ENCODE data around the gene RAB11FIP4. TPM values are rescaled to one million over a fixed set of nuclear protein-coding genes. Genes with fewer than 3 reads are reported as not detected.

RAB11FIP4 gene
- total RNA-seq, 1 experiment from 2014 or later, result 54.9 TPM

GRCh38 chr17:31549525-31550388 is 158.3 kb downstream of the RAB11FIP4 start (continued):
- TF ChIP-seq STAT6 (CRISPR knock-in tag; conservative IDR thresholded peaks at IDR 0.05; ENCODE audit: low read depth) (no peak), IRF1 (CRISPR knock-in tag; IDR thresholded peaks at IDR 0.05) (0 out of 2 replicates have a peak, but pooled peaks have one; percentile 15), ZNF532 (CRISPR knock-in tag; IDR thresholded peaks at IDR 0.05; ENCODE audit: borderline replicate concordance) (no peak), ZNF232 (CRISPR knock-in tag; IDR thresholded peaks at IDR 0.05) (peak; percentile 55; the same call in 1 of the 2 replicates), ETV6 (CRISPR knock-in tag; IDR thresholded peaks at IDR 0.05) (peak; percentile 96), E2F5 (CRISPR knock-in tag; IDR thresholded peaks at IDR 0.05) (peak; percentile 59; the same call in 1 of the 2 replicates), HMGA2 (CRISPR knock-in tag; IDR thresholded peaks at IDR 0.05) (no peak), FOXP1 (CRISPR knock-in tag; IDR thresholded peaks at IDR 0.05; ENCODE audit: borderline replicate concordance) (peak; percentile 32; the same call in 1 of the 2 replicates), GTF2I (CRISPR knock-in tag; conservative IDR thresholded peaks at IDR 0.05) (no peak), NFE2L1 (CRISPR knock-in tag; IDR thresholded peaks at IDR 0.05) (peak; percentile 30; the same call in 1 of the 2 replicates), NFATC4 (CRISPR knock-in tag; IDR thresholded peaks at IDR 0.05) (no peak), IRF2 (CRISPR knock-in tag; IDR thresholded peaks at IDR 0.05; ENCODE audit: borderline replicate concordance, low read depth) (no peak), SMAD4 (CRISPR knock-in tag; IDR thresholded peaks at IDR 0.05) (no peak), USF1 (CRISPR knock-in tag; IDR thresholded peaks at IDR 0.05) (peak; percentile 9; the same call in 1 of the 2 replicates), MAX (CRISPR knock-in tag; IDR thresholded peaks at IDR 0.05) (0 out of 2 replicates have a peak, but pooled peaks have one; percentile 7), ESRRA (CRISPR knock-in tag; IDR thresholded peaks at IDR 0.05; ENCODE audit: borderline replicate concordance) (0 out of 2 replicates have a peak, but pooled peaks have one; percentile 39), TEAD1 (CRISPR knock-in tag; IDR thresholded peaks at IDR 0.05) (no peak; the same call in 1 of the 2 replicates), RORB (CRISPR knock-in tag; IDR thresholded peaks at IDR 0.05) (no peak), USF2 (CRISPR knock-in tag; IDR thresholded peaks at IDR 0.05) (no peak), ZNF423 (CRISPR knock-in tag; IDR thresholded peaks at IDR 0.05) (peak; percentile 74; the same call in 1 of the 2 replicates), ATF6 (CRISPR knock-in tag; IDR thresholded peaks at IDR 0.05) (no peak), FOXP4 (CRISPR knock-in tag; IDR thresholded peaks at IDR 0.05) (0 out of 2 replicates have a peak, but pooled peaks have one; percentile 30), CBFB (CRISPR knock-in tag; IDR thresholded peaks at IDR 0.05; ENCODE audit: low read depth) (no peak)

All from WTC11 (cell line).